Measurements from ENCODE around the gene GLI3.
A peak's percentile ranks its signal among the peaks of the same experiment; 100 is the strongest.

The GLI3 gene

DNA sequence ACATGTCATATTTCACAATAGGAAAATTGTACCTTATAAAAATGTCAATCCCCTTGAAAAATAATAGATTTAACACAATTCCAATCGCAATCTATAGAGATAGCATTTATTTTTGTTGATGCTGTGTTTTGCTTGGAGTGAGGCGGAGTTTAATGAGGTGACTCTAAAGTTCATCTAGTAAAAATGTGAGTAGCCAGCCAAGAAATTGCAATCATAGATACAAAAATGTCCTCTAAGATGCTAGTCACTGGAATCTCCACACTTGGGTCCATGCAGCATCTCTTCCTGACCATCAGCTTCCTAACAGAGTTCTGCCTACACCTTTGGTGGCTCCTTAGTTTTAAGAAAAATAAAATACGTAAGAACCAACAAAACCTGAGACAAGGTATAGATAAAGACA lies 44.9 kb downstream of the GLI3 start:
- Histone ChIP-seq H3K27me3 (replicated peaks; ENCODE audit: insufficient read depth, low read length) (no peaks in the 10 kb centered on the region), H3K9me2 (replicated peaks; ENCODE audit: insufficient read depth, low read length) (no peaks in the 10 kb centered on the region), H3K9ac (ENCODE audit: low read length) (no peak overlapping the region), H3K36me3 (replicated peaks; ENCODE audit: insufficient read depth, low read length) (no peaks in the 10 kb centered on the region), H3K4me1 (ENCODE audit: low read length) (no peaks in the 10 kb centered on the region), H2AFZ (ENCODE audit: low read length) (no peak overlapping the region), H3K4me2 (ENCODE audit: low read depth, low read length) (no peak overlapping the region), H3K4me3 (ENCODE audit: low read length) (no peak overlapping the region), H3K27ac (ENCODE audit: low read length) (no peak overlapping the region), H3K79me2 (ENCODE audit: low read length) (no peaks in the 10 kb centered on the region), H4K20me1 (ENCODE audit: insufficient read depth, low read length) (no peaks in the 10 kb centered on the region), H3K9me3 (replicated peaks; ENCODE audit: insufficient read depth, low read length) (no peaks in the 10 kb centered on the region), H3F3A (ENCODE audit: insufficient read depth, low read length) (no peaks in the 10 kb centered on the region)
- DNase-seq, result no peak
- TF ChIP-seq, protein P1, sequence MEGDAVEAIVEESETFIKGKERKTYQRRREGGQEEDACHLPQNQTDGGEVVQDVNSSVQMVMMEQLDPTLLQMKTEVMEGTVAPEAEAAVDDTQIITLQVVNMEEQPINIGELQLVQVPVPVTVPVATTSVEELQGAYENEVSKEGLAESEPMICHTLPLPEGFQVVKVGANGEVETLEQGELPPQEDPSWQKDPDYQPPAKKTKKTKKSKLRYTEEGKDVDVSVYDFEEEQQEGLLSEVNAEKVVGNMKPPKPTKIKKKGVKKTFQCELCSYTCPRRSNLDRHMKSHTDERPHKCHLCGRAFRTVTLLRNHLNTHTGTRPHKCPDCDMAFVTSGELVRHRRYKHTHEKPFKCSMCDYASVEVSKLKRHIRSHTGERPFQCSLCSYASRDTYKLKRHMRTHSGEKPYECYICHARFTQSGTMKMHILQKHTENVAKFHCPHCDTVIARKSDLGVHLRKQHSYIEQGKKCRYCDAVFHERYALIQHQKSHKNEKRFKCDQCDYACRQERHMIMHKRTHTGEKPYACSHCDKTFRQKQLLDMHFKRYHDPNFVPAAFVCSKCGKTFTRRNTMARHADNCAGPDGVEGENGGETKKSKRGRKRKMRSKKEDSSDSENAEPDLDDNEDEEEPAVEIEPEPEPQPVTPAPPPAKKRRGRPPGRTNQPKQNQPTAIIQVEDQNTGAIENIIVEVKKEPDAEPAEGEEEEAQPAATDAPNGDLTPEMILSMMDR (IDR thresholded peaks at IDR 0.05; ENCODE audit: low read length), result no peak
- TF ChIP-seq EZH2phosphoT487 (IDR thresholded peaks at IDR 0.05; ENCODE audit: low read length) (no peak), EZH2 (optimal IDR thresholded peaks at IDR 0.05; ENCODE audit: low read depth, low read length) (no peak)

DNA sequence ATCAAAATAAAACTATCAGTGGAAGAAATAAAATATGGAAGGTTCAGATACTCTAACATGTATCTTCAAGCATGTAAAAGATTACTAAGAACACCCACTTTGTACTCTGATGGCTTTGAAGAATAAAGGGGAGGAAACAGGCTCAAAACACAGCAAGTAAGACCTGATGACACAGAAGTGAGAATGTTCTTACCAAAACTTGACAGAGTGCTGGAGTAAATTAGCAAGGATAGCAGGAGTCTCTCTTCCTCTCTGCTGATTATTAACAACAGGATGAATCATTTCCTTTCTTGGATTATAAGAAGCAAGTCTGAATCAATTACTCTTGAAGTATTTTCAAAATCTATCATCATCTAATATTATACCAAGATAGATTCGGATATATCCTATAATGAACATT lies 47.5 kb downstream of the GLI3 start:
- Histone ChIP-seq H3K4me3 (ENCODE audit: low read length) (no peak overlapping the region), H3K36me3 (replicated peaks; ENCODE audit: insufficient read depth, low read length) (no peaks in the 10 kb centered on the region), H3K9me3 (replicated peaks; ENCODE audit: insufficient read depth, low read length) (no peaks in the 10 kb centered on the region), H3K4me1 (ENCODE audit: low read length) (no peaks in the 10 kb centered on the region), H3K9ac (ENCODE audit: low read length) (no peak overlapping the region), H3K9me2 (replicated peaks; ENCODE audit: insufficient read depth, low read length) (no peaks in the 10 kb centered on the region), H2AFZ (ENCODE audit: low read length) (no peak overlapping the region), H3K79me2 (ENCODE audit: low read length) (no peaks in the 10 kb centered on the region), H3K27ac (ENCODE audit: low read length) (no peak overlapping the region), H3K27me3 (replicated peaks; ENCODE audit: insufficient read depth, low read length) (no peaks in the 10 kb centered on the region), H3F3A (ENCODE audit: insufficient read depth, low read length) (no peaks in the 10 kb centered on the region), H3K4me2 (ENCODE audit: low read depth, low read length) (no peak overlapping the region), H4K20me1 (ENCODE audit: insufficient read depth, low read length) (no peaks in the 10 kb centered on the region)
- no peak for DNase-seq
- no peak for TF ChIP-seq EZH2 (optimal IDR thresholded peaks at IDR 0.05; ENCODE audit: low read depth, low read length)
- TF ChIP-seq, protein P1 (IDR thresholded peaks at IDR 0.05; ENCODE audit: low read length), result no peak
- no peak for TF ChIP-seq EZH2phosphoT487 (IDR thresholded peaks at IDR 0.05; ENCODE audit: low read length)

DNA sequence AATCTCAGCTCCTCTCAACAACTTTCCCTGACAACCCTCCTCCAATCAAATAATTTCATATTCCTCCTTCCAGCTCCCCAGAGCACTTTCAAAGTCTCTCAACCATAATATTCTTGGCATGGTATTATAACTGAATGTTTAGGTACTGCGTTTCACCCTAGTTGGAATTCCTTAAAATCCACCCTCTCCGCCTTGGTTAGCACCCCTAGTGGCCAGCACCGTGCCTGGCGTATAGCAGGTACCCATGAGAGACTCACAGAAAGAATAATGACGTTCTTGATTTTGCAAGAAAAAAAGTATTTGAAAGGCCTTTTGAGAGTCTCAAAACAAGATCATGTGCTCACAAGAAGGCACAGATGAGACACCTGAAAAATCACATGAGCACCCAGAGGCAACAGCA lies 50.9 kb downstream of the GLI3 start:
- no peak overlapping the region for H3K4me2 ChIP-seq (ENCODE audit: low read depth, low read length)
- no peaks in the 10 kb centered on the region for H3K79me2 ChIP-seq (ENCODE audit: low read length)
- H3K27me3 ChIP-seq (replicated peaks; ENCODE audit: insufficient read depth, low read length), result no peaks in the 10 kb centered on the region
- no peak for DNase-seq
- TF ChIP-seq EZH2 (optimal IDR thresholded peaks at IDR 0.05; ENCODE audit: low read depth, low read length), result no peak
- TF ChIP-seq EZH2phosphoT487 (IDR thresholded peaks at IDR 0.05; ENCODE audit: low read length), result no peak
- TF ChIP-seq, protein P1 (IDR thresholded peaks at IDR 0.05; ENCODE audit: low read length), result peak; percentile 32
- no peaks in the 10 kb centered on the region for H3K9me3 ChIP-seq (replicated peaks; ENCODE audit: insufficient read depth, low read length)
- H3K27ac ChIP-seq (ENCODE audit: low read length), result no peak overlapping the region
- no peaks in the 10 kb centered on the region for H4K20me1 ChIP-seq (ENCODE audit: insufficient read depth, low read length)
- no peak overlapping the region for H3K9ac ChIP-seq (ENCODE audit: low read length)
- H2AFZ ChIP-seq (ENCODE audit: low read length), result no peak overlapping the region
- no peaks in the 10 kb centered on the region for H3F3A ChIP-seq (ENCODE audit: insufficient read depth, low read length)
- H3K4me3 ChIP-seq (ENCODE audit: low read length), result no peak overlapping the region
- H3K4me1 ChIP-seq (ENCODE audit: low read length), result no peaks in the 10 kb centered on the region
- no peaks in the 10 kb centered on the region for H3K36me3 ChIP-seq (replicated peaks; ENCODE audit: insufficient read depth, low read length)
- no peaks in the 10 kb centered on the region for H3K9me2 ChIP-seq (replicated peaks; ENCODE audit: insufficient read depth, low read length)
